ENCODE results near the gene ADM.

ADM gene

GRCh38 chr11:10283991-10284390 is 20.9 kb upstream of the ADM start:
- H3K4me3 ChIP-seq (ENCODE audit: low read depth, low read length): no peak overlapping the region
- no peak for TF ChIP-seq CTCF (IDR thresholded peaks at IDR 0.05; ENCODE audit: borderline replicate concordance, insufficient read depth, low read depth, low read length)

GRCh38 chr11:10285148-10285802 is 19.6 kb upstream of the ADM start:
- no peak overlapping the region for H3K4me3 ChIP-seq (ENCODE audit: low read depth, low read length)
- TF ChIP-seq CTCF (IDR thresholded peaks at IDR 0.05; ENCODE audit: borderline replicate concordance, insufficient read depth, low read depth, low read length): no peak

- H3K4me3 ChIP-seq (ENCODE audit: low read depth, low read length): no peak overlapping the region
- no peak for TF ChIP-seq CTCF (IDR thresholded peaks at IDR 0.05; ENCODE audit: borderline replicate concordance, insufficient read depth, low read depth, low read length)
These were observed 17.7 kb upstream of the ADM start for GRCh38 chr11:10287140-10287539.

GRCh38 chr11:10287766-10288715 is 16.8 kb upstream of the ADM start:
- no peak for TF ChIP-seq CTCF (IDR thresholded peaks at IDR 0.05; ENCODE audit: borderline replicate concordance, insufficient read depth, low read depth, low read length)
- H3K4me3 ChIP-seq (ENCODE audit: low read depth, low read length): no peak overlapping the region

GRCh38 chr11:10288881-10289764 is 15.8 kb upstream of the ADM start:
- no peak for TF ChIP-seq CTCF (IDR thresholded peaks at IDR 0.05; ENCODE audit: borderline replicate concordance, insufficient read depth, low read depth, low read length)
- no peak overlapping the region for H3K4me3 ChIP-seq (ENCODE audit: low read depth, low read length)

GRCh38 chr11:10289765-10290380 is 15.0 kb upstream of the ADM start:
- H3K4me3 ChIP-seq (ENCODE audit: low read depth, low read length): no peak overlapping the region
- no peak for TF ChIP-seq CTCF (IDR thresholded peaks at IDR 0.05; ENCODE audit: borderline replicate concordance, insufficient read depth, low read depth, low read length)
